GM19025 (cell line): ENCODE results near the gene RPL38.

Source experiments
- ATAC-seq: cut with Tn5 transposase; IDR thresholded peaks from one replicate; pipeline ENCODE4 v1.9.1; 2021; ENCODE audit warnings: mild to moderate bottlenecking, low read depth, moderate library complexity; ENCODE audit not compliant: unreplicated experiment

Gene RPL38

DNA sequence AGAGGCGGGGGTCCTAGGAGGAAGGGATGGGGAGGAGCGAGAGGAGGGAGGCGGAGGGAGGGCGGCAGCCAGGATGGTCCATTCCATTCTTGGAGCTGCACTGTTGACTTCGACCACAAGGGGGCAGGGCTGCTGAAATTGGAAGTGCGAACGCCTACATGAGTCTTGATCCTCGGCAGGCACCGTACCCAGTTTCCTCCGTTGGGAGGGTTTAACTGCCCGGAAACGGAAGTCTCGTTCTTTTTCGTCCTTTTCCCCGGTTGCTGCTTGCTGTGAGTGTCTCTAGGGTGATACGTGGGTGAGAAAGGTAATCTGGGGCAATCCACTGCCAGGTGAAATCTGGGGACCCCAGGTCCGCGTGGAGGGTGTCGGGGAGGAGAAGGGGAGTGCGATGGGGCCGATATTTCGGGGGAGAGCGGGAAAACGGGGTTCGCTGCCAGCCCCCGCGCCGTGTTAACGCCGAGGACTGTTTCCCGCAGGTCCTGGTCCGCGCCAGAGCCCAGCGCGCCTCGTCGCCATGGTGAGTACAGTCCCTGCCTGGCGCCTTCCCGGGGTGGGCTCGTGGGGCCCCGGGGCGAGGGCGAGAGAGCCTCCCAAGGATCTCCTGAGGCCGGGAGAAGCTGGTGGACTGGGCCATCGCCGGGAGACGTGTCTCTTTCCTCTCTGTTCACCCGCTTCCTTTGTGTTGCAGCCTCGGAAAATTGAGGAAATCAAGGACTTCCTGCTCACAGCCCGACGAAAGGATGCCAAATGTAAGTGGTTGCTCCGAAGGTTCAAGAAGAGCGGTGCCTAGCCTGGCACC is at the start of gene RPL38:
Gene RPL38 (plus strand): TSS at position 240 of the 802 bp plus-strand sequence. CDS start 278 bp downstream, at position 518.
- ATAC-seq = peak; percentile 69

DNA sequence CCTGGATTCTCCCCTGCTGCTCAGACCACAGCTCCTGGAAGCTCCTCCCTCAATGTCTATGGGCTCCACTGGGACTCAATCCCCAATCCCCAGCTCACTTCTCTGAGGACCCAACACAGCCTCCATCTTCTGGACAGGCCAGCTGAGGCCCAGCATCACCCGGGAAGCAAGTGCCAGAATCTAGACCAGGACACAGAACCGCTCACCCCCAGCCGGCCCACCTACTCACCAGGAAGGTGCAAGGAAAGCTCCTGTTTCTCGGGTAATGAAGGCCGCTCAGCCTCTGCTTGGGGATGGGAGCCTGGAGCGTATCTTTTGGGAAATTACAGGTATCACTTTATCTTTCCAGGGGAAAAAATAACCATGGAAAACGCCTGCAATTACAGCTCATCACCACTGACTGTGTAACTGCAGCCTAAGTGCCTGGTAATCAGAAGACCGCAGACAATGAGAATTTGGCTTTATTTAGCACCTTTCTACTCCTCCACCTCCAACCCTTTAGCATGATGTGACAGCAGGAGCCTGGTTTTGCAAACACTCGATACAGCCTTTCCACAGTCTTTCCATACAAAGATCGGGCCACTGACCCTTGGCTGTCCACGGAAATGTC is 49.6 kb upstream of the RPL38 start:
- no peak for ATAC-seq

DNA sequence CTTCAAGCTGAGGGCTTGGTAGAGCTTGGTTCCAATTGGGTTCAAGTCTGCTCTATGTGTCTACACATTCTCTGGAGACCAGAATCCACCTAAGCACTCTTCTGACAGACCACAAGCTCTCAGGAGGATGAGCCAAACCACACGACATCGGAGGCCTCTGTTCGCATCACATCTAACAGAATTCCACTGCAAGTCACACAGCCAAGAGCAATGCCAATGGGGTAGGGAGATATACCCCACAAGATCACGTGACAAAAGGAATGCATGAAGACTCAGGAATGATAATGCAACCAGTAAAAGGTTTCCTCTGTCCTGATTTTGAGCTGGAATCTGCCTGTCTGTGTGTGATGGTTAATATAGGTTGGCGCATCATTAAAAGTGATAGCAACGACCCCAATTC is 46.6 kb upstream of the RPL38 start:
- ATAC-seq = no peak

- no peak for ATAC-seq
Observed at GRCh38 chr17:74157366-74157765, 46.1 kb upstream of the RPL38 start.

- ATAC-seq = no peak
Observed at GRCh38 chr17:74158761-74159160, 44.7 kb upstream of the RPL38 start.

DNA sequence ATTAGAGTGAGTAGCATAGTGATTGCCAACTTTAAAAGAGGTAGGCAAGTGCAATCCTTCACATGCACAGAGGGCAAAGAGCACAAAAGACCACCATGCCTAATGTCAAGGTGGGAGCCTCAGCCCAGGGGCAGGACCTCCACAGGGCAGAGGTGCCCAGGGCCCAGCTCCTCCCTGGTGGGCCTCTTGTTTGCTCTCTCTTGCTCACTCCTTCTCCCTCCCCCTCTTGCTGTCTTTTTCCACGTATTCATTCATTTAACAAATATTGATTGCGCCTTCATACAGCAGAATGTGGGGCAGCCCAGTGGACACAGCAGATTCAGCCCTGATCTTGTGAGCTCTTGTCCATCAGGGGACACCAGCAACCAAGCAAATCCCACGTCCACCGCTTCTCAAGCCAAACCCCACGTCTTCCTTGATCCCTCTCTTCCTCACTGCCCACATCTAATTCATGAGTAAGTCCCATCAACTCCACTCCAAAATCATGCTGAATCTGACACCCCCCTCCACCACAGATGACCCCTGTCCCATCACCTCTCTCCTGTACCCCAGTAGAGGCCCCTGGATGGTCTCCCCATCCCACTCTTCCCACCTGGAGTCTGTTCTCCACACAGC is 44.1 kb upstream of the RPL38 start:
- no peak for ATAC-seq

- ATAC-seq = no peak
Observed at GRCh38 chr17:74160656-74161502, 42.6 kb upstream of the RPL38 start.

DNA sequence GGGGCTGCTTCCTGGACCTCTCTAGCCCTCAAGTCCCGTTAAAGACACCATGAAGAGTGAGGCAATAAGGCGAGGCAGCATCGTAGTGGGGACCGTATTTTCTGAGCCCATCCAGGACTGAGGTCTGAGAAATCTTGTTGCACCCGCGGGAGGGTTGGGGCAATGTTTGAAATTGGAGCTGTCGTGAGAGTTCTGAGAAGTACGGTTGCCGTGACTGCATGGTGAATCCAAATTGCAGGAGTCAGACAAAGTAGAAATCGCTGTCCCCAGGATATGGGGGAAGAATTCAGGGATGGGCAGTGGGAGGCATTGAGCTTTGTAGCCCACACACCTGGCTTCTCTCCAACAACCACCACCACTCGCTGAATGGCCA is 42.0 kb upstream of the RPL38 start:
- no peak for ATAC-seq

GRCh38 chr17:74163271-74163821 is 40.1 kb upstream of the RPL38 start:
- ATAC-seq = no peak

DNA sequence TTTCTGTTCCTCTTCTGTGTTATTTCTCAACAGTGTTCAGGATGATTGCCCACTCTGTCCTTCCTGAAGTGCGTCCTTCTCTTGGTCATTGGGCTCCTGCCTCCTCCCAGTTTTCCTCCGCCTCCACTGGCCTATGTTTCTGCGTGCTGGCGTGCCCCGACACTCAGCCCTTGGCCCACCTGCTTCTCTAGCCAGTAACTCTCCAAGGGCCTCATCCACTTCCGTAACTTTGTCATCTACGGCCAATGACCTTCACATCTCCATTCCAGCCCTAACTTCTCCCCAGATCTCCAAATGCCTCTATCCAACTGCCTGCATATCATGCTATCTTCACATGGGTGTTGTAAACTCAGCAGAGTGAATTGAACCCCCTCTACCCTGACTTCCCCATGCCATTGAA is 39.6 kb upstream of the RPL38 start:
- no peak for ATAC-seq

- no peak for ATAC-seq
Observed at GRCh38 chr17:74164446-74165045, 38.9 kb upstream of the RPL38 start.

GRCh38 chr17:74165797-74166365 is 37.6 kb upstream of the RPL38 start:
- ATAC-seq = no peak

GRCh38 chr17:74170924-74171323 is 32.6 kb upstream of the RPL38 start:
- no peak for ATAC-seq

DNA sequence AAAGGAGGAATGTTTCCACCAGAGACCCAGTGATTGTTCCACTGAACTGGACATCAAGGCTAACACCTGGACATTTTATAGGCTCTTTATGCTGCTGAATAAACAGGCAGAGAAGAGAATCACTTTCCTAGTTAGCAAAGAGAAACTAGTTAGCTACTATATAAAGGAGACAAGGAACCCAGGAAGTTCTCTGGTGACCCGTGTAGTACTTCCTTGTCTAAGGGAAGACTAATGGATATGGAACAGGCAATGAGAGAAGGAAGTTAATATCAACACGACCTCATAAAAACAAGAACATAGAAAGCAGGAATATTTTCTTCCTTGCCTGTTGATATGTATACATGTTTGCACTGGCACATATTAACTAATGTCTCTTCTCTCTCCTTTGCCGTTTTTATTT is 30.8 kb upstream of the RPL38 start:
- ATAC-seq = no peak

DNA sequence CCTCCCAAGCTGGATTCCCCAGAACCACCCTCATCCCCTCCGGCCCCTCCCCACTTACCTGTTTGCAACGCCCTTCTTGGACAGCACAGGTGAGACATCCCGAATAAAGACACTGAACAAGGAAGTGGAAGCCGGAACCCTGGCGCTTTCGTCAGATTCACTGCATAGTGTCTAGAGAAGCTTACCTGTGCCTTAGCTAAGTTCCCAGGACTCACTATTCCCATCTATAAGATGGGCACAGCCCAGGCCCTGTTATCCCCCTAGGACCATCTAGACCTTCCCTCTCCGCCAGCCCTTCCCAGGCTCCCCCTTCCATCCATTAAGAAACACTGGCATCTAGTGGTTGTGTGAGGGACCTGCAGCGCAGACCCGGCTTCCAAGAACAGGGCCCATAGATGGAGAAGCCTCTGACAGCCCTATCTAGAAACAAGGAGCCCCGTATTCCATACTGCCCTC is 26.9 kb upstream of the RPL38 start:
- no peak for ATAC-seq

- no peak for ATAC-seq
Observed at GRCh38 chr17:74177018-74177450, 26.4 kb upstream of the RPL38 start.

GRCh38 chr17:74179576-74179975 is 23.9 kb upstream of the RPL38 start:
- no peak for ATAC-seq

- no peak for ATAC-seq
Observed at GRCh38 chr17:74180336-74180735, 23.1 kb upstream of the RPL38 start.

DNA sequence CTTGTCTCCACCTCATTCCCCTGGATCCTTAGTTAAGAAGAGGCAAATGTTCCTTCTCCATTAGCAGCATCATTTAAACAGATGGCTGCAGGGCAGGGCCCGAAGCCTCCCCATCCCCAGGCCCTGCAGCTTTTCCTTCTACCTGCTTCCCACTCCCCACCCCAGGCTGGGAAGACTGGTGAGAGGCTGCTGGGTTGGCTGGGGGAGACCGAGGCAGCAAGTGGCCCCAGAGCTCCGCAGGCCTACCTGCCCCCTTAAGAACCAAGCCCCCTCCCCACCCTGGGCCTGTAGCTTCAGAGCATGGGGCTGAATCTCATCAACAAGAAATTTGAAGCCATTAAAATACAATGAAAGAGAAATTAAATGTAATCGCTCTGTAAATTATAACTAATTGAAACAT is 22.1 kb upstream of the RPL38 start:
- no peak for ATAC-seq
